ENCODE results near the gene KRTAP1-3.
"Not testable (repeated sequence)": the region's sequence is repeated elsewhere in the genome, so short reads cannot be mapped to it uniquely, and the experiment has no call there.

KRTAP1-3 gene

DNA sequence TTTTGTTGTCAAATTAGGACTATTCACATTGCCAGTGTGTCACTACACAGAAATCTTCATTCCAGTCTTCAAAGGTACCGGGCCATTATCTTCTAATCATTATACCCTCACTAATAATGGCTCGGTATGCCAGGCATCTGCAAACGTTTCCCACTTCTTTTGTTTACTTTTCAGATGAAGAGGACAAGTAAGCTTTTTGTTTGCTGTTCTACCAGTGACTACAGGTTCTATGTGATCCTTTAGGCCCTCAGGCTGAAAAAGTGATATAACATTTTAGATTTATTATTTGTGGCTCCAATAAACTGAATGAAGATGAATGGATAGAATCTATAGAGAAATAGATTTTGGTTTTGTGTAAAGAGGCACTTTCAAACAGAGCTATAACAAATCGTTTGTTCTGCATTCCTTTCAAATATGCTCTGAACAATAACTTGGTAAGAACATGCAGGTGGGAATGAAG is 25.3 kb downstream of the KRTAP1-3 start:
- DNase-seq, result no peak

DNA sequence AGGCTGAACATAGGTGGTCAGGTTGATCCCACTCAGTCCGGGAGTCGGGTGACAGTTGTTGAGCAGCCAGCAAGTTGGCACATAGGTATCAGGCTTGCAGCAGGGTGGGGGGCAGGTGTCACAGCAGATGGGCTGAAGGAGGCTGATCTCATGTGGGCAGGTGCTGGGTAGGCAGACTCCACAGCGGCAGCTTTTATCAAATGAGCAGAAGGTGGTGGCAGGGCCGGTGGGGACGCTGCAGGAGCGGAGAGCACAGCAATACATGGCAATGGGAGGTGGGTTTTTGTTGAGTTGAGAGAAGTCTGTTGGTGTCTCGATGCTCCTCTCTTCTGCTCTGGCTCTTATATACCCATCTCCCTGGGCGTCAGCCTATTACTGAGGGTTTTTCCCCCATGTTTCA is 25.9 kb downstream of the KRTAP1-3 start, which contains the start of gene KRTAP3-1:
KRTAP3-1 (minus strand) TSS at position 318 of the 400 bp plus-strand sequence; CDS start at position 264, 54 bp downstream.
- DNase-seq, result no peak

DNA sequence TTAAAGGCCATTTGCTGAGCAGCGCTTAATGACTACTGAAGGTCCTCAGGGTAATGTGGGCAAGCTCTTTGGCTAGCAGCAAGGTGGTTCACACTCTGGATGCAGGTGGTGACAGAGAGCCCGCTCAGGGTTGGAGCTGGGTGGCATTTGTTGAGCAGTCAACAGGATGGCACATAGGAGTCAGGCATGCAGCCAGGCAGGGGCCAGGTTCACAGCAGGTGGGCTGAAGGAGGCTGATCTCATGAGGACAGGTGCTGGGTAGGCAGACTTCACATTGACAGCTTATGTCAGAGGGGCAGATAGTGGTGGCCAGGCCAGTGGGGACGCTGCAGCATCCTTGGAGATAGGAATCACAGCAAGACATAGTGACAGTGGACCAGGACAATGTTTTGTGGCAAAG is 30.3 kb downstream of the KRTAP1-3 start:
- DNase-seq, result no peak

DNA sequence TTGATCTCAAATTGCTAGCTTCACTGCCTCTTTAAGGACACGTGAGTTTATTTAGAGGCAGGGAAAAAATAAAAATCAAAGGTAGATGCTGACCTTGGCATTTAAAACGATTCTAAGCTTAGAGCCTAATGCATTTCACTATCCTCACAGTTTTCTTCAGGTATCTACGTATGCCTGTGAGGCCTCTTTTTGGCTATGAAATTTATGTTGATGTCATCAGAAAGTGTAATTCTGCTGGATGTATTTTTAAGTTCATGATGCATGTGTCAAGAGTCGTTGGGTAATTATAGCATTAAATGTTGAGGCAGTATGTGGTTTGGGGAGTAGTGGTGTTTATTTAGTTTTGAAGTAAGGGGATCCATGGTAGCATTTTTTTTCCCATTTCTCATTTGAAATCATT is 30.7 kb downstream of the KRTAP1-3 start:
- DNase-seq, result no peak

GRCh38 chr17:41002814-41003213 is 31.9 kb downstream of the KRTAP1-3 start:
- DNase-seq, result no peak

- DNase-seq, result no peak
Measured at GRCh38 chr17:41001795-41002194, 32.9 kb downstream of the KRTAP1-3 start.

DNA sequence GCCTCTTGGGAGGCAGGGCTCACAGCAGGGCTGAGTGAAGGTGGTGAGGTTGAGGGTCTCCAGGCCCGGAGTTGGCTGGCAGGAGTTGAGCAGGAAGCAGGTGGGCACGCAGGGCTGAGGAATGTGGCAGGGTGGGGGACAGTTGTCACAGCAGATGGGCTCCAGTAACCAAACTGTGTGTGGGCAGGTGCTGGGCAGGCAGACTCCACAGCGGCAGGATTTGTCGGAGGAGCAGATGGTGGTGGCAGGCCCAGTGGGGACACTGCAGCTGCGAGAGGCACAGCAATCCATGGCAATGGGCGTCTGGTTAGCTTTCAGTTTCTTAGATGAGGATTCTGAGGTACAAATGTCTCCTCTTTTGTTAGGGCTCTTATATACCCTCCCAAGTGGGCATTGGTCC is 35.1 kb downstream of the KRTAP1-3 start, which contains the start of gene KRTAP3-2:
KRTAP3-2 (minus strand) TSS at position 344 of the 400 bp plus-strand sequence; CDS start at position 291, 53 bp downstream.
- not testable (repeated sequence) for DNase-seq

DNA sequence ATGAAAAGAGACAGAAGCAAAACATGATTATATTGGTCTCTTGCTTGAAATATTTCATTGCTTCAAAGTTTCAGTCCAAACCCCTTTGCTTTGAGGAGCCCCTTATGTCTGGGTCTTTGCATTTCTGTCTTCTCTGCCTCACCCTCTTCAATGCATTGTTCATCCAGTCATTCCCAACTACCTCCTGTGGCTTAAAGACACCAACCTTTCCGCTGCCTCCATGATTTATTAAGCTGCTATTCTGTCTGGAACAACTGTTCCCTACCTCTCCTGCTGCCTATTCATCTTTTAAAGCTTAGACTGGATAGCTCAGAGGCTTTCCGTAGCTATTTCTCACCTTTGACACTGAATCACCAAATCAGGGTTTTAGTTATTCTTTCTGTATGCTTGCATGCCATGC is 37.3 kb downstream of the KRTAP1-3 start:
- no peak for DNase-seq

GRCh38 chr17:40996829-40997228 is 37.8 kb downstream of the KRTAP1-3 start:
- no peak for DNase-seq

DNA sequence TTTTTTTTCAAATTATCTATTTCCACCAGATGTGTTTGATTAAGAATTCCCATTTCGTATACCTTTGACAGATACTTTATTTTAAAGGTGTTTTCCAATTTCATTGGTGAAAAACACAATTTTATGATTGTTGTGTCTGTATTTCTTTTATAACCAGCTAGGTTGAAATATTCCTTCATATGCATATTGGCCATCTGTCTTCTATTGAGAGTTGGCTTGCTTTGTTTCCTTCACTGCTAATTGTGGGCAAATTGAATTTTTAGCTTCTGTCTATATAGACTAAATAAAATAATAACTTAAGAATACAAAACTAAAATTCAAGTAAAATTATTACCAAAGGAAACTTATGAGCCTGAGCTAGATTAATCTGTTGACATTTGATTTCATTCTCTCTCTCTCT is 39.6 kb downstream of the KRTAP1-3 start:
- DNase-seq, result no peak

DNA sequence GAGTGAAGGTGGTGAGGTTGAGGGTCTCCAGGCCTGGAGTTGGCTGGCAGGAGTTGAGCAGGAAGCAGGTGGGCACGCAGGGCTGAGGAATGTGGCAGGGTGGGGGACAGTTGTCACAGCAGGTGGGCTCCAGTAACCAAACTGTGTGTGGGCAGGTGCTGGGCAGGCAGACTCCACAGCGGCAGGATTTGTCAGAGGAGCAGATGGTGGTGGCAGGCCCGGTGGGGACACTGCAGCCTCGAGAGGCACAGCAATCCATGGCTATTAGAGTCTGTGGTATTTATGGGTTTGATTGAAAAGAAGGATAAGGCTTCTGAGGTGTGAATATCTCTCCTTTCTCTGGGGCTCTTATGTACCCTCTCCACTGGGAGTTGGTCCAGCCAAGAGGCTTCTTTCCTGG is 40.8 kb downstream of the KRTAP1-3 start, which contains the start of gene KRTAP3-3:
KRTAP3-3 (minus strand) TSS at position 326 of the 400 bp plus-strand sequence; CDS start at position 259, 67 bp downstream.
- no peak for DNase-seq

- DNase-seq, result no peak
Measured at GRCh38 chr17:40993084-40993483, 41.6 kb downstream of the KRTAP1-3 start.

DNA sequence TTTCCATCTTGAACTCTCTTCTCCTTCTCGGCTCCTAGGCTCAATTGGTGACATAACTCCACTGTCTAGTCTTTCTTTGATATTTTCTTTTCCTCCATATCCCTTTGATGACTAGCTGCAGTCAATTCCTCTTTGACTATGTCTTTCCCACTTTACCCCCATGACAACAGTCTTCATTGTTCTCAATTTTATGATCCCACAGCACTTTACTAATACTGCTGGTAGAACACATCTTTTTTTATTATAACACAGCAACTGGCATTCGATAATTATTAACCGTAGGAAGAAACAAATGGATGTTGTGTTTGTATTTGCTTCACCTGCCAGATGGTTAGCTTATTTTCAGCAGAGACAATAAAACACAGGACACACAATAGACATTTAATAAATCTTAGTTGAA is 42.0 kb downstream of the KRTAP1-3 start:
- DNase-seq, result no peak

GRCh38 chr17:40986920-40987319 is 47.8 kb downstream of the KRTAP1-3 start:
- DNase-seq, result no peak

DNA sequence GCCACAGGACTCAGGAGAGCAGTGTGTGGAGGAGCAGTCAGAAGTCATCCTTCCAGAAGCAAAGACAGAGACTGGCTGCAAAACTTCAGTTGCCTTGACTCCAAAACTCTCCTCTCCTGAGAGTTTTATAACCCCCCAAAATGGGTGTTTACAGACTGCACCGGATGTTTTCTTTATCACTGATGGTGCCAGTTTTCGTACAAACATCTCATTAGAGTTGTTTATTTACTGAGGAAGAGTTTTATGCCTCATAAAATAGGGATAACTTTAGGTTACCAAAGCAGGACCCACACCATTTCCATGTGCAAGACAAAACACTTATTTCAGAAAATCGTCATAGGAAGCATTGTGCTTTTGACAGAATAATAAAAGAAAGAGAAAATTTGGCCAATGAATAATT is 50.4 kb downstream of the KRTAP1-3 start, which contains the start of gene KRT40:
KRT40 (minus strand) TSS at position 101 of the 400 bp plus-strand sequence; CDS start at position 48, 53 bp downstream.
- no peak for DNase-seq

Measured in CD4-positive, alpha-beta T cell treated with Interleukin-17A for 1 hour (primary cell).